GM21529 (cell line): Measurements from ENCODE around the gene AFAP1.

Experiments
- ATAC-seq: cut with Tn5 transposase; IDR thresholded peaks from one replicate; pipeline ENCODE4 v1.9.1; 2021; ENCODE audit not compliant: unreplicated experiment

AFAP1 gene

GRCh38 chr4:7726665-7727413 lies 212.8 kb downstream of the AFAP1 start:
- no peak for ATAC-seq

GRCh38 chr4:7725951-7726350 lies 213.7 kb downstream of the AFAP1 start:
- no peak for ATAC-seq

GRCh38 chr4:7723625-7724024 lies 216.0 kb downstream of the AFAP1 start:
- ATAC-seq: no peak

- no peak for ATAC-seq
These were observed 216.8 kb downstream of the AFAP1 start for GRCh38 chr4:7722766-7723387.

- ATAC-seq: no peak
These were observed 217.6 kb downstream of the AFAP1 start for GRCh38 chr4:7721984-7722551.

- ATAC-seq: no peak
These were observed 220.1 kb downstream of the AFAP1 start for GRCh38 chr4:7719354-7720174.

GRCh38 chr4:7717946-7718490 lies 221.6 kb downstream of the AFAP1 start:
- no peak for ATAC-seq

GRCh38 chr4:7717161-7717560 lies 222.5 kb downstream of the AFAP1 start:
- no peak for ATAC-seq

GRCh38 chr4:7716010-7716721 lies 223.5 kb downstream of the AFAP1 start:
- ATAC-seq: no peak

GRCh38 chr4:7715271-7716009 lies 224.2 kb downstream of the AFAP1 start:
- ATAC-seq: no peak

GRCh38 chr4:7714738-7715137 lies 224.9 kb downstream of the AFAP1 start:
- ATAC-seq: no peak

- no peak for ATAC-seq
These were observed 225.5 kb downstream of the AFAP1 start for GRCh38 chr4:7714176-7714575.

GRCh38 chr4:7713757-7714156 lies 225.9 kb downstream of the AFAP1 start:
- ATAC-seq: no peak

GRCh38 chr4:7712021-7712671 lies 227.5 kb downstream of the AFAP1 start:
- no peak for ATAC-seq

- no peak for ATAC-seq
These were observed 228.2 kb downstream of the AFAP1 start for GRCh38 chr4:7711307-7711963.

GRCh38 chr4:7710576-7711306 lies 228.9 kb downstream of the AFAP1 start:
- no peak for ATAC-seq

GRCh38 chr4:7710126-7710525 lies 229.5 kb downstream of the AFAP1 start:
- no peak for ATAC-seq

GRCh38 chr4:7709431-7709830 lies 230.2 kb downstream of the AFAP1 start:
- ATAC-seq: no peak
